AG09319 (cell line): ENCODE measurements around the gene ALDOB.

ENCODE experiments used
- DNase-seq: peaks from one replicate; pipeline ENCODE4 v3.0.0-alpha.2; 2010; ENCODE audit warnings: low read depth; ENCODE audit errors: extremely low read depth
- CTCF ChIP-seq: IDR thresholded peaks from 2 replicates; pipeline ENCODE4 v1.5.1; 2011; ENCODE audit warnings: low read depth, mild to moderate bottlenecking, inconsistent platforms, low read length, moderate library complexity

Gene ALDOB

GRCh38 chr9:101376111-101376848 lies 59.3 kb downstream of the ALDOB start:
- DNase-seq: no peak
- no peak for TF ChIP-seq CTCF

- DNase-seq: no peak
- TF ChIP-seq CTCF: no peak
Measured at GRCh38 chr9:101375546-101375945, 60.0 kb downstream of the ALDOB start.

DNA sequence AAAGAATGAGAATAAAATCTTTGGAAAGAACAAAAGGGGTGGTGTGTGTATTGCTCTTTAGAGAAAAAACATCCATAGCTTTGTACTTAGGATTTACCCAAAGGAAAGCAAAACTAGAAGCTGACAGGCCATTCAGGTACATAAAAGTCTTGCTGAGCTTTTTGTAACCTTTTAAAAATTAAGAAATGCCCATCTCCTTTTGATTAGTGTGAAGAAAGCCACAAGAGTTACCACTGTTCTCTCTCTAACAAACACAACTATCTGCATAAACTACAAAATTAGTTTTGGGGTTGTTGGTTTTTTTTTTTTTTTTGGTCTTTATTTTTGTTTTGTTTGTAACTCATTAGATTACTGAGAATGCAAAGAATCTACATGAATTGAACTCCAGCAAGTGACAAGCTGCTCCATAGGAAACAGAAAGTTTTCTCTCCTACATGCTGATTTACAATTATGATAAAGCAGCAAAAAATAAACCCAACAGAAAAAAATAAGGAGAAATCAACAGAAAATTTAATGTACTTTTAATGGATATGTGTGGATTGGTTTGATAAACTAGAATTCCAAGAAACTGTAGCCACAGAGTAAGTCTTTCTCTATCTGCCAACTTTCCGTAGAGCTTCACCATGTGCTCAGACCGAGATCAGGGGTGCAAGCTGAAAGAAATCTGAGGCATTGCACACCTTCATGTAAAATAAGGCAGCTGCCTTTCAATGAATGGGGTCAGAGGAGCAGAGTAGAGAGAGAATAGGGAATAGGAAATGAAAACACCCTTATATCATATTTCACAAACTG lies 63.1 kb downstream of the ALDOB start:
- TF ChIP-seq CTCF: no peak

GRCh38 chr9:101371813-101372212 lies 63.8 kb downstream of the ALDOB start:
- TF ChIP-seq CTCF: no peak
- DNase-seq: no peak

More for the DNA sequence above, 63.1 kb downstream of the ALDOB start:
- no peak for DNase-seq
